GDM1 (cell line): Measurements from ENCODE around the gene CXCL13.
"Not testable (repeated sequence)": the region's sequence is repeated elsewhere in the genome, so short reads cannot be mapped to it uniquely, and the experiment has no call there.

Experiments
- DNase-seq: peaks from one replicate; lab custom pipeline; 2025; lab: John Stamatoyannopoulos, UW

The CXCL13 gene

GRCh38 chr4:77601614-77602187 is 3.9 kb upstream of the CXCL13 start:
- DNase-seq = no peak

GRCh38 chr4:77613267-77613666 is 7.6 kb downstream of the CXCL13 start:
- no peak for DNase-seq

- no peak for DNase-seq
Observed at GRCh38 chr4:77615153-77615552, 9.5 kb downstream of the CXCL13 start.

GRCh38 chr4:77617203-77617602 is 11.6 kb downstream of the CXCL13 start:
- DNase-seq = no peak

- DNase-seq = peak; percentile 43
Observed at GRCh38 chr4:77618383-77619241, 13.0 kb downstream of the CXCL13 start.

GRCh38 chr4:77619408-77619807 is 13.8 kb downstream of the CXCL13 start:
- no peak for DNase-seq

- no peak for DNase-seq
Observed at GRCh38 chr4:77621254-77621653, 15.6 kb downstream of the CXCL13 start.

GRCh38 chr4:77623091-77623490 is 17.5 kb downstream of the CXCL13 start:
- DNase-seq = no peak

GRCh38 chr4:77624213-77624612 is 18.6 kb downstream of the CXCL13 start:
- DNase-seq = no peak

- no peak for DNase-seq
Observed at GRCh38 chr4:77625485-77625884, 19.9 kb downstream of the CXCL13 start.

GRCh38 chr4:77629885-77630284 is 24.3 kb downstream of the CXCL13 start:
- DNase-seq = no peak

GRCh38 chr4:77631276-77631675 is 25.7 kb downstream of the CXCL13 start:
- no peak for DNase-seq

GRCh38 chr4:77634132-77634785 is 28.6 kb downstream of the CXCL13 start:
- no peak for DNase-seq

- DNase-seq = no peak
Observed at GRCh38 chr4:77635246-77635645, 29.6 kb downstream of the CXCL13 start.

- no peak for DNase-seq
Observed at GRCh38 chr4:77635876-77636275, 30.3 kb downstream of the CXCL13 start.

- DNase-seq = no peak
Observed at GRCh38 chr4:77636902-77637301, 31.3 kb downstream of the CXCL13 start.

- not testable (repeated sequence) for DNase-seq
Observed at GRCh38 chr4:77644069-77644468, 38.4 kb downstream of the CXCL13 start.

- no peak for DNase-seq
Observed at GRCh38 chr4:77650787-77651186, 45.2 kb downstream of the CXCL13 start.

- no peak for DNase-seq
Observed at GRCh38 chr4:77651820-77652219, 46.2 kb downstream of the CXCL13 start.

- DNase-seq = no peak
Observed at GRCh38 chr4:77652237-77652897, 46.7 kb downstream of the CXCL13 start.

- no peak for DNase-seq
Observed at GRCh38 chr4:77653162-77653758, 47.6 kb downstream of the CXCL13 start.

- not testable (repeated sequence) for DNase-seq
Observed at GRCh38 chr4:77660318-77660717, 54.7 kb downstream of the CXCL13 start.
